Calu3 (cell line): ENCODE measurements around the gene ST6GALNAC3. TPM values are rescaled to one million over a fixed set of nuclear protein-coding genes. Genes with fewer than 3 reads are reported as not detected.

Experiments
- BruUV-seq: library from RNA; stranded (reverse); fragments of 400-500 nt; replicated peaks from 2 replicates; lab custom pipeline; 2021; lab: Mats Ljungman, UMichigan
- CTCF ChIA-PET: fragments of 300-600 bp; sonication (Branson Sonifier 250); formaldehyde crosslinking; loops from one replicate; lab custom pipeline; 2022; ENCODE audit warnings: antibody characterized with exemption; lab: Charles Lee
- DNase-seq: peaks from one replicate; pipeline ENCODE4 v3.0.0; 2022
- H3K27ac Mint-ChIP-seq: one replicate; pipeline ENCODE4 v1.8.0; 2022; ENCODE audit warnings: mixed read lengths; ENCODE audit not compliant: unreplicated experiment
- H3K27me3 Mint-ChIP-seq: one replicate; pipeline ENCODE4 v1.8.0; 2022; ENCODE audit warnings: mixed read lengths; ENCODE audit not compliant: unreplicated experiment
- H3K36me3 Mint-ChIP-seq: one replicate; pipeline ENCODE4 v1.8.0; 2022; ENCODE audit warnings: mild to moderate bottlenecking, moderate library complexity, mixed read lengths; ENCODE audit not compliant: insufficient read depth, unreplicated experiment
- H3K4me1 Mint-ChIP-seq: one replicate; pipeline ENCODE4 v1.8.0; 2022; ENCODE audit warnings: mild to moderate bottlenecking, low read depth, mixed read lengths; ENCODE audit not compliant: unreplicated experiment
- H3K4me3 Mint-ChIP-seq: one replicate; pipeline ENCODE4 v1.8.0; 2022; ENCODE audit warnings: mild to moderate bottlenecking, low read depth, moderate library complexity, mixed read lengths; ENCODE audit not compliant: unreplicated experiment
- H3K9me3 Mint-ChIP-seq: one replicate; pipeline ENCODE4 v1.8.0; 2022; ENCODE audit warnings: low read depth, mixed read lengths; ENCODE audit not compliant: unreplicated experiment
- intact Hi-C: fragments of 100-400 bp; cut with micrococcal nuclease; formaldehyde crosslinking; loops from one replicate; pipeline ENCODE4 v1.10.0; 2022; ENCODE audit not compliant: unreplicated experiment
- total RNA-seq: library from RNA; stranded (reverse); gene quantifications from 2 replicates; pipeline ENCODE4 v1.2.3, GENCODE V29; 2022
- TF ChIP-seq, protein P1 (sequence below): fragments of 200-600 bp; IDR thresholded peaks from one replicate; pipeline ENCODE4 v1.8.0; 2022; ENCODE audit warnings: antibody characterized with exemption; ENCODE audit not compliant: unreplicated experiment

ST6GALNAC3 gene
- total RNA-seq, 1 experiment from 2014 or later, result 0.87 TPM

DNA sequence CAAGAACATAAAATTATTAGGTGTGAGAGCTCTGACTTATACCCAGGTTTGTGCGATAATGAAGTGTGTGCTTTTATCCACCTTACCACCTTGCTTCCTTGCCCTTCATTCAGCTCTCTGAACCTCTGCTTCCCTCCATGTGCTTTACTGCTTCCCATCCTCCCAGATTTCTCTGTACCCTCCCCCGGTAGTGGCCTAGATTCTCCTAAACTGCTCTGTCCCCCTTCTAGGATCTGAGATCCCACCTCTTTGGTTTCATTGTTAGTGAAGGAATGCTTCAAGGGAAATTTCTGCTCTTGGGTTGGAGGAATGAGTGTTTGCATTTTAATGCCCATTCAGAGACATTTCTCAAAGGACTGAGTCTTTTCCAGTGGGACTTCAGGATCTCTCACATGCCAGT lies 159.5 kb downstream of the ST6GALNAC3 start:
- peak overlapping the region; percentile 9 for H3K27ac Mint-ChIP-seq
- H3K4me1 Mint-ChIP-seq, result peaks cover 28% of the 10 kb centered on the region
- no peak overlapping the region for H3K4me3 Mint-ChIP-seq
- no peak for DNase-seq
- H3K27me3 Mint-ChIP-seq, result no peaks in the 10 kb centered on the region
- H3K9me3 Mint-ChIP-seq, result no peaks in the 10 kb centered on the region
- CTCF ChIA-PET, result no interaction called here
- no TSS peak for BruUV-seq
- H3K36me3 Mint-ChIP-seq, result peaks cover 8% of the 10 kb centered on the region
- TF ChIP-seq, protein P1, sequence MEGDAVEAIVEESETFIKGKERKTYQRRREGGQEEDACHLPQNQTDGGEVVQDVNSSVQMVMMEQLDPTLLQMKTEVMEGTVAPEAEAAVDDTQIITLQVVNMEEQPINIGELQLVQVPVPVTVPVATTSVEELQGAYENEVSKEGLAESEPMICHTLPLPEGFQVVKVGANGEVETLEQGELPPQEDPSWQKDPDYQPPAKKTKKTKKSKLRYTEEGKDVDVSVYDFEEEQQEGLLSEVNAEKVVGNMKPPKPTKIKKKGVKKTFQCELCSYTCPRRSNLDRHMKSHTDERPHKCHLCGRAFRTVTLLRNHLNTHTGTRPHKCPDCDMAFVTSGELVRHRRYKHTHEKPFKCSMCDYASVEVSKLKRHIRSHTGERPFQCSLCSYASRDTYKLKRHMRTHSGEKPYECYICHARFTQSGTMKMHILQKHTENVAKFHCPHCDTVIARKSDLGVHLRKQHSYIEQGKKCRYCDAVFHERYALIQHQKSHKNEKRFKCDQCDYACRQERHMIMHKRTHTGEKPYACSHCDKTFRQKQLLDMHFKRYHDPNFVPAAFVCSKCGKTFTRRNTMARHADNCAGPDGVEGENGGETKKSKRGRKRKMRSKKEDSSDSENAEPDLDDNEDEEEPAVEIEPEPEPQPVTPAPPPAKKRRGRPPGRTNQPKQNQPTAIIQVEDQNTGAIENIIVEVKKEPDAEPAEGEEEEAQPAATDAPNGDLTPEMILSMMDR, result no peak
- intact Hi-C loops, result loop anchor here (10.0 kb wide), 1 partner anchor 319 kb away; no protein-coding TSS in a partner anchor

DNA sequence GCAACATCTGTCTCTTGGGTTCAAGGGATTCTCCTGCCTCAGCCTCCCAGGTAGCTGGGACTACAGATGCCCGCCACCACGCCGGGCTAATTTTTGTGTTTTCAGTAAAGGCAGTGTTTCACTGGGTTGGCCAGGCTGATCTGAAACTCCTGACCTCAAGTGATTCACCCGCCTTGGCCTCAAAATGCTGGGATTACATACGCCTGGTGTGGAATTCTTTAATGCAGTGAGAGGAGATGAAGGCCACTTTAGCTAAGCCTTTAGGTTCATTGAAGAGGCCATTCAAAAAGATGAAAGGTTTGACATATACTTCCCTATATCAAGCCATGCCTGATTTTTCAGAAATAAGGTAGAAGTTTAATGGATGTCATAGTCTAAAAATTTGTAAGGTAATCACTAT lies 162.7 kb downstream of the ST6GALNAC3 start:
- no peak overlapping the region for H3K27ac Mint-ChIP-seq
- CTCF ChIA-PET, result no interaction called here
- TF ChIP-seq, protein P1, result no peak

DNA sequence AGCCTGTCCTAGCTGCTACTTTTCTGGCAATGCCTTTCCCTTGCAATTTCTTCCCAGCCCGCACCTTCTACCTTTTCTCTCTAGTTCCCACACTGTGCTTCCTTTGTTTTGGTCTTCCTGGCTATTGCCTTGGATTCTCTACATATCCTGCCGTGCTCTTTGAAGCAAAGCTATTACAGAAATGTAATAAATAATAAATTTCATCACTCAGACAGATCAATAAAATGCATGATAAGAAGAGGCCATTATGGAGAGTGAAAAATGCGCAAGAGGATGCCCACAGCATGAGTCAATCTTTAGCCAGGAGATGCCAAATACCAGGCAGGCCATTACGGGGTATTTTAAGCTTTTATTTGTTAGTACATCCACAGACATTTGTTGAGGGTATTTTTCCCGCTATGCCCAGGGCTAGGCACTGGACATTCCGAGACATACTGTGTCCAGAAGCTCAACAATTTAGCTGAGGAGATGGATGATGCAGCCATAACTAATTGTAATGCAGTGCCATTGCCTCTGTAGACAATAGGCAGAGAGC lies 163.6 kb downstream of the ST6GALNAC3 start:
- Mint-ChIP-seq H3K36me3 (peaks cover 13% of the 10 kb centered on the region), H3K4me1 (peaks cover 35% of the 10 kb centered on the region), H3K27me3 (no peaks in the 10 kb centered on the region), H3K4me3 (peak overlapping the region; percentile 25), H3K9me3 (no peaks in the 10 kb centered on the region), H3K27ac (peak overlapping the region; percentile 45)
- CTCF ChIA-PET, result interaction anchor here (0.5 to 1.0 kb wide), 4 partner anchors 9 to 509 kb away, joined by 3 to 6 read pairs (median 4); no protein-coding TSS in a partner anchor
- TF ChIP-seq, protein P1, result no peak
- intact Hi-C loops, result loop anchor here (5.0 to 10.0 kb wide), 2 partner anchors 81 to 323 kb away; no protein-coding TSS in a partner anchor
- no TSS peak for BruUV-seq
- DNase-seq, result peak; percentile 50

More for the DNA sequence above, 162.7 kb downstream of the ST6GALNAC3 start:
- Mint-ChIP-seq H3K27me3 (no peaks in the 10 kb centered on the region), H3K36me3 (peaks cover 13% of the 10 kb centered on the region), H3K9me3 (no peaks in the 10 kb centered on the region), H3K4me1 (peaks cover 35% of the 10 kb centered on the region), H3K4me3 (no peak overlapping the region)
- DNase-seq, result no peak
- intact Hi-C loops, result loop anchor here (5.0 to 10.0 kb wide), 2 partner anchors 80 to 322 kb away; no protein-coding TSS in a partner anchor
- BruUV-seq, result no TSS peak

DNA sequence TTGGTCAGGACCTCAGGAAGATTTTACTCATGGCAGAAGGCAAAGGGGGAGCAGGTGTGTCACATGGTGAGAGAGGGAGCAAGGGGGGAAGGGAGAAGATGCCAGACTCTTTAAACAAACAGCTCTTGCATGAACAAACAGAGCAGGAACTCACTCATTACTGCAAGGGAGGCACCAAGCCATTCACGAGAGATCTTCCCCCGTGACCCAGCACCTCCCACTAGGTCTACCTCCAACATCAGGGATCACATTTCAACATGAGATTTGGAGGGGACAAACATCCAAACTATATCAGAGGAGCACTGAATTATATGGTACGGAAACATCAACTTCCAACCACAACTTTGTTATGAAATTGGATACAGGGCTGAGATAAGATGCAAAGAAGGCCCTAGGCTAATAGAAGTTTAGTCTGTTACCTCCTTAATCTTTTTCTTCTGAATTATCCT lies 164.9 kb downstream of the ST6GALNAC3 start:
- DNase-seq, result peak; percentile 8
- H3K4me3 Mint-ChIP-seq, result no peak overlapping the region
- peak overlapping the region; percentile 31 for H3K27ac Mint-ChIP-seq
- peaks cover 35% of the 10 kb centered on the region for H3K4me1 Mint-ChIP-seq
- H3K9me3 Mint-ChIP-seq, result peaks cover 4% of the 10 kb centered on the region
- CTCF ChIA-PET, result no interaction called here
- H3K36me3 Mint-ChIP-seq, result peaks cover 13% of the 10 kb centered on the region
- H3K27me3 Mint-ChIP-seq, result no peaks in the 10 kb centered on the region
- intact Hi-C loops, result loop anchor here (5.0 to 10.0 kb wide), 2 partner anchors 82 to 325 kb away; no protein-coding TSS in a partner anchor
- BruUV-seq, result no TSS peak
- TF ChIP-seq, protein P1, result no peak
